AG10803 (cell line): ENCODE measurements around the gene HOXA5.
A peak's percentile ranks its signal among the peaks of the same experiment; 100 is the strongest.

Experiments
- DNase-seq: peaks from one replicate; pipeline ENCODE4 v3.0.0; 2010; ENCODE audit warnings: low read depth
- H3K4me3 ChIP-seq: 2 replicates; pipeline ENCODE4 v1.5.1; 2011; ENCODE audit warnings: mild to moderate bottlenecking, low read length, control low read depth
- TF ChIP-seq, protein P1 (sequence below): conservative IDR thresholded peaks from 2 replicates; pipeline ENCODE4 v1.5.1; 2011; ENCODE audit warnings: mild to moderate bottlenecking, low read length, control low read depth, inconsistent platforms

HOXA5 gene

DNA sequence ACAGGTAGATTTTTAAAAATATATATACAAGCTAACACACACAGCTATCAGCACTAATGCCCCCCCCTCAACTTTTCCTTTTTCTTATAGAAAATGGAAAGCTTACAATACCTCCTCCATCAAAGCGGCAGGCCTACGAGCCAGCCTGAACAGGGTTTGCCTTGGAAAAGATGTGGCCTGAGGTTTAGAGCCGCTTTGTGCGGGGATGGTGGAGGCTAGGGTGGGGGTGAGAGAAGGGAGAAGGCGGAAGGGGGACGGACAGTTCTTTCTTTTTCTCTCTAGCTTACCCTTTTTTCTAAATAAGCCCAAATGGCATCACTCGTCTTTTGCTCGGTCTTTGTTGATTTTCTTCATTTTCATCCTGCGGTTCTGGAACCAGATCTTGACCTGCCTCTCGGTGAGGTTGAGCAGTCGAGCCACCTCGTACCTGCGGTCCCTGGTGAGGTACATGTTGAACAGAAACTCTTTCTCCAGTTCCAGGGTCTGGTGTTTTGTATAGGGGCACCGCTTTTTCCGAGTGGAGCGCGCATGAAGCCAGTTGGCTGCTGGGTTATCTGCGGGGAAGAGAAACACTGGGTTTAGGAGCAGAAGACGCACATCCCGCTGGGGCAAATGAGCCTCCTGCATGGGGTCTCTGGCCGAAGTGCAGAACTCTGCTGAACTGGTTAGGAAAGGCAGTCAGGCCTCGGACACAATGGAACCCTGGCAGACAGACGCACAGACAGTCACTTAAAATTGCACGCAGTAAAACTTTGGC is 20.0 kb upstream of the HOXA5 start:
- TF ChIP-seq, protein P1, sequence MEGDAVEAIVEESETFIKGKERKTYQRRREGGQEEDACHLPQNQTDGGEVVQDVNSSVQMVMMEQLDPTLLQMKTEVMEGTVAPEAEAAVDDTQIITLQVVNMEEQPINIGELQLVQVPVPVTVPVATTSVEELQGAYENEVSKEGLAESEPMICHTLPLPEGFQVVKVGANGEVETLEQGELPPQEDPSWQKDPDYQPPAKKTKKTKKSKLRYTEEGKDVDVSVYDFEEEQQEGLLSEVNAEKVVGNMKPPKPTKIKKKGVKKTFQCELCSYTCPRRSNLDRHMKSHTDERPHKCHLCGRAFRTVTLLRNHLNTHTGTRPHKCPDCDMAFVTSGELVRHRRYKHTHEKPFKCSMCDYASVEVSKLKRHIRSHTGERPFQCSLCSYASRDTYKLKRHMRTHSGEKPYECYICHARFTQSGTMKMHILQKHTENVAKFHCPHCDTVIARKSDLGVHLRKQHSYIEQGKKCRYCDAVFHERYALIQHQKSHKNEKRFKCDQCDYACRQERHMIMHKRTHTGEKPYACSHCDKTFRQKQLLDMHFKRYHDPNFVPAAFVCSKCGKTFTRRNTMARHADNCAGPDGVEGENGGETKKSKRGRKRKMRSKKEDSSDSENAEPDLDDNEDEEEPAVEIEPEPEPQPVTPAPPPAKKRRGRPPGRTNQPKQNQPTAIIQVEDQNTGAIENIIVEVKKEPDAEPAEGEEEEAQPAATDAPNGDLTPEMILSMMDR, result no peak
- H3K4me3 ChIP-seq, result peak overlapping the region; percentile 87
- DNase-seq, result no peak

DNA sequence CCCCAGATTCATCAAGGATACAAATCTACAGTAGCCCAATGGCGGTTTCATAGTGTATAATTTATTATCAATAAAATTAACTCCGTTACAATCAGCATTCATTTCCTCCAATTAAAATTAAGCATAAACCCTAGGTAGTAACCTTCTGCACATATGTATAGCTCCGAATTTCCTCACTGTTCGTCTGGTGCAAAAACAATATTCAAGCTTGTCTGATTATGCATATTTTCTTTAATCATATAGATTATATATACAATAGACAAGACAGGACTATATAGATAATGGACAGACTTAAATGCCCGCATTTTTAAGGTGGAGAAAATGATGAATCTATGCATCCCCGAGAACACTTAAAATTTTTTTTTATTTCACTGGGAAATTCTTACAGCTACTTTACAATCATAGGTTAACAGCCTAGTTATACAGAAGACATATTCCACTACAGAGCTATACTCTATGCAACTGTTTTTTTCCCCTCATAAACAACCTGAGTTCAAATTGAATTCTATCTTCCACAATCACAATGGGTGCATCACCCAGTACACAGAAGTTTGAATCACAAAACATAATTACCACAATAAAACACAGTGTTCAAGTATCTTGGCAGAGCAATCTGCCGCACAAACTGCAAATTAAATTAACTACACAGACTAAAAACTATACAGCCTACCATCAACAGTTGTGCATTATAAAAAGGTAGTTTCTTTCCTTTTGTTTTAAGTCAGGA is 19.2 kb upstream of the HOXA5 start:
- H3K4me3 ChIP-seq, result peak overlapping the region; percentile 87
- DNase-seq, result no peak
- TF ChIP-seq, protein P1, result no peak

- TF ChIP-seq, protein P1, result no peak
- DNase-seq, result no peak
- peak overlapping the region; percentile 87 for H3K4me3 ChIP-seq
Observed at GRCh38 chr7:27161721-27162560, 18.5 kb upstream of the HOXA5 start.

- TF ChIP-seq, protein P1, result no peak
- peak overlapping the region; percentile 87 for H3K4me3 ChIP-seq
- DNase-seq, result no peak
Observed at GRCh38 chr7:27161214-27161720, 17.8 kb upstream of the HOXA5 start.

GRCh38 chr7:27160546-27161213 is 17.2 kb upstream of the HOXA5 start:
- peak overlapping the region; percentile 87 for H3K4me3 ChIP-seq
- peak; percentile 83 for DNase-seq

GRCh38 chr7:27160145-27160545 is 16.7 kb upstream of the HOXA5 start:
- TF ChIP-seq, protein P1, result no peak
- H3K4me3 ChIP-seq, result peak overlapping the region; percentile 87
- no peak for DNase-seq

More at GRCh38 chr7:27160546-27161213, 17.2 kb upstream of the HOXA5 start:
- TF ChIP-seq, protein P1, result peak; percentile 94
